ENCODE data around the gene FAS. TPM values are rescaled to one million over a fixed set of nuclear protein-coding genes. Genes with fewer than 3 reads are reported as not detected.
A peak's percentile ranks its signal among the peaks of the same experiment; 100 is the strongest.

FAS gene
- total and polyA plus RNA-seq, 2 donors (not counting 1 experiment from before 2014, with no cell fraction given), result 11.5 to 12.4 TPM

DNA sequence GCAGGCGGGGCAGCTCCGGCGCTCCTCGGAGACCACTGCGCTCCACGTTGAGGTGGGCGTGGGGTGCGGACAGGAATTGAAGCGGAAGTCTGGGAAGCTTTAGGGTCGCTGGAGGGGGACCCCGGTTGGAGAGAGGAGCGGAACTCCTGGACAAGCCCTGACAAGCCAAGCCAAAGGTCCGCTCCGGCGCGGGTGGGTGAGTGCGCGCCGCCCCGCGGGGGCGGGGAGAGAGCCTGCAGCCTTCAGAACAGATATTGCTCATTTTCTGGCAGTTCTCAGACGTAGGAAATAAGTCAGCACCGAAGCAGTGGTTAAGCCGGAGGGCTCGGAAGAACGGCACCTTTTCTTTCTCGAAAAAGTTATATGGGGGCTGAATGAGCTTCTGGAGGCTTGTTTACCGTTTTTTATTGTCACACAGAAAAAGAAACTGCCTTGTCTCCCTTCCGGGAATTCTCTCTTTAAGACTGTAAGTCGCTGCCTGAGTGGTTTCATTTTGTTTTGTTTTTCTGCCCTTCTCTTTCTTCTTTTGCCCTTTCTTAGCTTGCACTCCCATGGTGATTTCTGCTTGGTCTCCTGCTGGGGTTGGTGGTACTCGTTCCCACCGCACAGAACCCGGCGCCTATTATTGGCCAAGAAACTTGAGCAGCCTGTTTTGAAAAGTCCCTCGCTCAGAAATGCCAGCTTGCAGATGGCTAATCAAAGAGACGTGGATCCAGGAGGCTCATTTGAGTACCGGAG lies 732 bp downstream of the FAS start:
- H2AFZ ChIP-seq (ENCODE audit: insufficient read depth, low read depth, low read length, poor library complexity, severe bottlenecking), result peak overlapping the region; percentile 88
- Mint-ChIP-seq H3K4me3 (peak overlapping the region; percentile 98), H3K27me3 (no peaks in the 10 kb centered on the region), H3K4me1 (peaks cover 48% of the 10 kb centered on the region), H3K27ac (peak overlapping the region; percentile 83), H3K9me3 (ENCODE audit: insufficient read depth) (peaks cover 3% of the 10 kb centered on the region)
- ATAC-seq (ENCODE audit: low read depth) (peak; percentile 44), DNase-seq (peak; percentile 63)
- TF ChIP-seq EZH2 (IDR thresholded peaks at IDR 0.05; ENCODE audit: borderline replicate concordance, insufficient read depth, low read depth, low read length, poor library complexity, severe bottlenecking), result no peak
- TF ChIP-seq, protein P1, sequence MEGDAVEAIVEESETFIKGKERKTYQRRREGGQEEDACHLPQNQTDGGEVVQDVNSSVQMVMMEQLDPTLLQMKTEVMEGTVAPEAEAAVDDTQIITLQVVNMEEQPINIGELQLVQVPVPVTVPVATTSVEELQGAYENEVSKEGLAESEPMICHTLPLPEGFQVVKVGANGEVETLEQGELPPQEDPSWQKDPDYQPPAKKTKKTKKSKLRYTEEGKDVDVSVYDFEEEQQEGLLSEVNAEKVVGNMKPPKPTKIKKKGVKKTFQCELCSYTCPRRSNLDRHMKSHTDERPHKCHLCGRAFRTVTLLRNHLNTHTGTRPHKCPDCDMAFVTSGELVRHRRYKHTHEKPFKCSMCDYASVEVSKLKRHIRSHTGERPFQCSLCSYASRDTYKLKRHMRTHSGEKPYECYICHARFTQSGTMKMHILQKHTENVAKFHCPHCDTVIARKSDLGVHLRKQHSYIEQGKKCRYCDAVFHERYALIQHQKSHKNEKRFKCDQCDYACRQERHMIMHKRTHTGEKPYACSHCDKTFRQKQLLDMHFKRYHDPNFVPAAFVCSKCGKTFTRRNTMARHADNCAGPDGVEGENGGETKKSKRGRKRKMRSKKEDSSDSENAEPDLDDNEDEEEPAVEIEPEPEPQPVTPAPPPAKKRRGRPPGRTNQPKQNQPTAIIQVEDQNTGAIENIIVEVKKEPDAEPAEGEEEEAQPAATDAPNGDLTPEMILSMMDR (IDR thresholded peaks at IDR 0.05), result no peak
- ChIA-PET POLR2A (no interaction called here), CTCF (interaction anchor here (0.8 to 6.1 kb wide), 11 partner anchors 7 to 227 kb away, joined by 3 to 76 read pairs (median 4); partner anchors contain the start of gene CH25H)
- peak overlapping the region; percentile 91 for H3K4me2 ChIP-seq (replicated peaks; ENCODE audit: low read depth, low read length, poor library complexity, severe bottlenecking)
- WGBS (ENCODE audit: insufficient coverage), result under 1% methylated on average over 36 of the region's 38 CpGs
- peak overlapping the region; percentile 63 to 80 for H3K27ac ChIP-seq (ENCODE audit: low read length in 2 of 2)
- H3K9me3 ChIP-seq (ENCODE audit: control extremely low read depth in 1 of 3, control insufficient read depth in 2 of 3, insufficient read depth in 1 of 3, low read length in 2 of 3), result peaks cover 0 to 7% (median 6%) of the 10 kb centered on the region in 3 donors
- no peaks in the 10 kb centered on the region for H3K27me3 ChIP-seq (replicated peaks in 1 of 4; ENCODE audit: control extremely low read depth in 1 of 4, control insufficient read depth in 3 of 4, insufficient read depth in 4 of 4, low read length in 3 of 4)
- no peaks in the 10 kb centered on the region for H3K36me3 ChIP-seq (replicated peaks in 1 of 2; ENCODE audit: control extremely low read depth in 1 of 2, control insufficient read depth in 1 of 2, extremely low read depth in 1 of 2, insufficient read depth in 2 of 2, low read length in 1 of 2)
- peaks cover 18% of the 10 kb centered on the region for H3K79me2 ChIP-seq (ENCODE audit: control insufficient read depth, insufficient read depth, low read length)
- intact Hi-C loops (cut with micrococcal nuclease), result loop anchor here (5.0 to 10.0 kb wide), 3 partner anchors 36 to 713 kb away; partner anchors contain the start of gene KIF20B
- H3K4me1 ChIP-seq (ENCODE audit: control insufficient read depth in 2 of 2, insufficient read depth in 2 of 2, low read length in 2 of 2), result peaks cover 17 to 25% of the 10 kb centered on the region in 2 donors
- H4K20me1 ChIP-seq (ENCODE audit: control insufficient read depth, insufficient read depth, low read length, poor library complexity, severe bottlenecking), result no peaks in the 10 kb centered on the region
- H3K4me3 ChIP-seq (ENCODE audit: control extremely low read depth in 1 of 5, extremely low read depth in 1 of 5, insufficient read depth in 1 of 5, low read depth in 2 of 5, low read length in 4 of 5), result peak overlapping the region; percentile 73 to 95 (median 86)
- peak overlapping the region; percentile 93 for H3K9ac ChIP-seq (ENCODE audit: low read length)

DNA sequence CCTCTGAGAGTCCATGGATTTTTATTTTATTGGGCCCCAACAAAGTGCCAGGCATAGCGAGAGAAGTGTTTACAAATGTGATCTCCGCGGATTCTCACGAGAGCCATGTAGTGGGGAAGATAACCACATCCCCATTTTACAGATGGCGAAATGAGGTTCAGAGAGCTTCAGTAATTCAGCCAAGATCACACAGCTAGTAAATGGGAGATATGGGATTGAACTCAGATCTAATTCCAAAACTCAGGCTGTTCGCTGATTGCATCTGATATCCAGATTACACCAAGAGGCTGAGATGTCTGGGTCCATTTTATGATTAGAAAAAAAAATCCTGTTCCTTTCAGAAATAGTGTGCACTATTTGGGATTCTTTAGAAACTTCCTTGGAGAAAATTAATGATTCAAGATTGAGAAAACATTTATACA lies 1.3 kb downstream of the FAS start:
- H3K4me3 ChIP-seq (ENCODE audit: control extremely low read depth in 1 of 5, extremely low read depth in 1 of 5, insufficient read depth in 1 of 5, low read depth in 2 of 5, low read length in 4 of 5), result peak overlapping the region; percentile 73 to 95 (median 86)
- peaks cover 20 to 29% of the 10 kb centered on the region in 2 donors for H3K4me1 ChIP-seq (ENCODE audit: control insufficient read depth in 2 of 2, insufficient read depth in 2 of 2, low read length in 2 of 2)
- H3K27me3 ChIP-seq (replicated peaks in 1 of 4; ENCODE audit: control extremely low read depth in 1 of 4, control insufficient read depth in 3 of 4, insufficient read depth in 4 of 4, low read length in 3 of 4), result no peaks in the 10 kb centered on the region
- H3K27ac ChIP-seq (ENCODE audit: low read length in 2 of 2), result peak overlapping the region; percentile 63 to 80
- Mint-ChIP-seq H3K27me3 (no peaks in the 10 kb centered on the region), H3K4me1 (peaks cover 50% of the 10 kb centered on the region), H3K27ac (peak overlapping the region; percentile 83), H3K9me3 (ENCODE audit: insufficient read depth) (no peaks in the 10 kb centered on the region), H3K4me3 (peak overlapping the region; percentile 98)
- ATAC-seq (ENCODE audit: low read depth), result no peak
- POLR2A ChIA-PET, result interaction anchor here (1.2 kb wide), 1 partner anchor 216 kb away, joined by 3 read pairs; no protein-coding TSS in a partner anchor
- intact Hi-C loops (cut with micrococcal nuclease), result loop anchor here (5.0 to 10.0 kb wide), 3 partner anchors 35 to 713 kb away; partner anchors contain the start of gene KIF20B
- H2AFZ ChIP-seq (ENCODE audit: insufficient read depth, low read depth, low read length, poor library complexity, severe bottlenecking), result peak overlapping the region; percentile 88
- WGBS (ENCODE audit: insufficient coverage), result no CpG with 5 or more reads among the region's 6 CpGs
- H3K4me2 ChIP-seq (replicated peaks; ENCODE audit: low read depth, low read length, poor library complexity, severe bottlenecking), result peak overlapping the region; percentile 91
- peaks cover 18% of the 10 kb centered on the region for H3K79me2 ChIP-seq (ENCODE audit: control insufficient read depth, insufficient read depth, low read length)
- CTCF ChIA-PET, result interaction anchor here (0.8 to 6.1 kb wide), 3 partner anchors 57 to 226 kb away, joined by 4 to 76 read pairs (median 9); no protein-coding TSS in a partner anchor
- no peaks in the 10 kb centered on the region for H3K36me3 ChIP-seq (replicated peaks in 1 of 2; ENCODE audit: control extremely low read depth in 1 of 2, control insufficient read depth in 1 of 2, extremely low read depth in 1 of 2, insufficient read depth in 2 of 2, low read length in 1 of 2)
- TF ChIP-seq EZH2 (IDR thresholded peaks at IDR 0.05; ENCODE audit: borderline replicate concordance, insufficient read depth, low read depth, low read length, poor library complexity, severe bottlenecking), result no peak
- TF ChIP-seq, protein P1 (IDR thresholded peaks at IDR 0.05), result no peak
- no peak for DNase-seq
- peaks cover 0 to 3% (median 1%) of the 10 kb centered on the region in 3 donors for H3K9me3 ChIP-seq (ENCODE audit: control extremely low read depth in 1 of 3, control insufficient read depth in 2 of 3, insufficient read depth in 1 of 3, low read length in 2 of 3)
- H3K9ac ChIP-seq (ENCODE audit: low read length), result peak overlapping the region; percentile 93
- no peaks in the 10 kb centered on the region for H4K20me1 ChIP-seq (ENCODE audit: control insufficient read depth, insufficient read depth, low read length, poor library complexity, severe bottlenecking)

Data from B cell (primary cell).